Measurements from ENCODE around the gene PHLPP1. TPM values are rescaled to one million over a fixed set of nuclear protein-coding genes. Genes with fewer than 3 reads are reported as not detected.

Gene PHLPP1
- total and polyA plus RNA-seq, 8 donors, result 2.9 to 14.7 (median 8.3) TPM

DNA sequence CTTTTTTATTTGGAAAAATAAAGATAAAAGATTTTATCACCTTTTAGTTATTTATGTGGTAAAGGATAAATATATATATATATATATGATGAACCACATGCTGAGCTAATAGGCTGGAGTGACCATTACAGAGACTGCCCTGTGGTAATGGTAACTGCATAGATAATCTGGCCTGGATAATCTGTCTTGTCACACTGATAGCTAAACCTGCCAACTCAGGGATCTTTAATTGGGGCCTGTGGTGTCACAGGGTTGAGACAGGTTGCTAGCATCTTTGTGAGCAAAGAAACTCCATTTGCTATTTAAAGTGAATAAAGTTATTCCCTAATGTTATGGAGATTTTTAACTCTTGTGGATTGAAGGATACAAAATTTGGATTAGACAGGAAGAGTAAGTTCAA is 203.0 kb downstream of the PHLPP1 start:
- no peak for TF ChIP-seq CTCF (IDR thresholded peaks at IDR 0.05)
- no peak for DNase-seq
- FAIRE-seq, result no peak
- ATAC-seq, result no peak
- no peaks in the 10 kb centered on the region for H3K4me1 ChIP-seq
- peaks cover 0 to 7% (median 0%) of the 10 kb centered on the region in 3 donors for H3K36me3 ChIP-seq
- H3K27ac ChIP-seq, result no peak overlapping the region
- no peaks in the 10 kb centered on the region for H3K27me3 ChIP-seq
- intact Hi-C loops (cut with DNase I), result no loop called here
- H3K9me3 ChIP-seq, result no peaks in the 10 kb centered on the region
- H3K4me3 ChIP-seq, result no peak overlapping the region

DNA sequence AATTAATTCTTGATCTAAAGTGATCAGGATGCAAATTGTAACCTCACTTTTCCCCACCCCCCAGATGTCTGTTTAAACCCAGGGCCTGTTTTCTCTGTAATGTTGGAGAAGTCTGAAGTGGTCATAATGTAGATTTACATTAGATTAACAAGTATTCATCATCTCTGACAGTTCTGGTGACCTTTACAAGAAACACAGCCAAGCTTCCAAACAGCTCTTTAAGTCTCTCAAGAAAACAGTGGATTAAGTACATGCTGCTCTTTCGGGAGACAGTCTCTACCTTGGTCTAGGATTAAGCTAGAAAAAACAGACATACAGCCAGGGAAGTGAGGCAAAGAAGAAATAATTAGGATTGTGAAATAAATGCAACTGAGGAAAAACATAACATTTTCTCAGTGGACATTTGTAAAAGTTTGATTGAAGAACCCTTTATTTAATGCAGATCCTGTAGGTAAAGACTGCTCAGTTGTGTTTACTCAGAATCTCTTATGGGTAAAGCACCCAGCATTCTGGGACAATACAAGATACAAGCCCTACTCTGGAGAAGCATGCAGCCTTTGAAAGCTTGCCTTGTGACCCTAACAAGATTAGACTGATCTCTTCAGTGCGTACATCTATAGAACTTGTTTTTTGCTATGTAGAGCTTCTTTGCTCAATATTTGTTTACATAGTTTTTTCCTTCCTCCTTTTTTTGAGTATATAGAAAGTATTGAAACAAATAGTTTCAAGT is 203.9 kb downstream of the PHLPP1 start:
- Histone ChIP-seq H3K9me3 (no peaks in the 10 kb centered on the region), H3K4me1 (no peaks in the 10 kb centered on the region), H3K27ac (no peak overlapping the region), H3K4me3 (no peak overlapping the region), H3K27me3 (no peaks in the 10 kb centered on the region), H3K36me3 (peaks cover 0 to 7% (median 0%) of the 10 kb centered on the region in 3 donors)
- WGBS, 2 donors, result 67 to 74% methylated on average over 2 of the region's 2 CpGs
- intact Hi-C loops (cut with DNase I), result no loop called here
- no peak for ATAC-seq
- DNase-seq, result no peak
- no peak for TF ChIP-seq CTCF (IDR thresholded peaks at IDR 0.05)
- FAIRE-seq, result no peak

- Histone ChIP-seq H3K4me1 (no peaks in the 10 kb centered on the region), H3K36me3 (peaks cover 0 to 7% (median 0%) of the 10 kb centered on the region in 3 donors), H3K9me3 (no peaks in the 10 kb centered on the region), H3K27me3 (no peaks in the 10 kb centered on the region), H3K4me3 (no peak overlapping the region), H3K27ac (no peak overlapping the region)
- intact Hi-C loops (cut with DNase I), result no loop called here
- WGBS, 2 donors, result 94% methylated on average over 5 of the region's 5 CpGs
- no peak for DNase-seq
- FAIRE-seq, result no peak
- ATAC-seq, result no peak
- TF ChIP-seq CTCF (IDR thresholded peaks at IDR 0.05), result no peak
Observed at GRCh38 chr18:62925031-62925688, 209.8 kb downstream of the PHLPP1 start.

GRCh38 chr18:62928326-62928725 is 213.0 kb downstream of the PHLPP1 start:
- Histone ChIP-seq H3K4me3 (no peak overlapping the region), H3K27me3 (no peaks in the 10 kb centered on the region), H3K9me3 (no peaks in the 10 kb centered on the region), H3K27ac (no peak overlapping the region), H3K4me1 (peaks cover 0 to 4% (median 0%) of the 10 kb centered on the region in 3 donors), H3K36me3 (no peaks in the 10 kb centered on the region)
- DNase-seq (no peak), ATAC-seq (no peak), FAIRE-seq (no peak)
- no peak for TF ChIP-seq CTCF (IDR thresholded peaks at IDR 0.05)
- 88 to 98% methylated on average over 1 of the region's 1 CpG for WGBS, 2 donors
- intact Hi-C loops (cut with DNase I), result no loop called here
